Keratinocyte (primary cell): ENCODE results near the gene BGN.

ENCODE experiments used
- CTCF ChIP-seq, 3 experiments: IDR thresholded peaks in 1 of 3; conservative IDR thresholded peaks in 1 of 3; optimal IDR thresholded peaks in 1 of 3; 2 replicates in 2 of 3; 3 replicates in 1 of 3; pipeline versions ENCODE3 to v1.5.1; 2011; ENCODE audit warnings: low read length in 3 of 3, mild to moderate bottlenecking in 3 of 3, moderate library complexity in 2 of 3, control low read depth in 1 of 3, inconsistent platforms in 1 of 3; ENCODE audit not compliant: insufficient read depth in 2 of 3; ENCODE audit errors: extremely low read depth in 1 of 3
- EZH2 ChIP-seq: IDR thresholded peaks from one replicate; pipeline ENCODE4 v1.6.1; 2012; ENCODE audit warnings: inconsistent platforms, mild to moderate bottlenecking, low read length, moderate library complexity

GRCh38 chrX:153475271-153475670, 19.5 kb upstream of the BGN start:
- TF ChIP-seq CTCF (optimal IDR thresholded peaks at IDR 0.05 in 1 of 3, IDR thresholded peaks at IDR 0.05 in 1 of 3, conservative IDR thresholded peaks at IDR 0.05 in 1 of 3; ENCODE audit: extremely low read depth in 1 of 3, insufficient read depth in 2 of 3, low read length in 3 of 3): no peak
- no peak for TF ChIP-seq EZH2
